ENCODE data around the gene MYCL. TPM values are rescaled to one million over a fixed set of nuclear protein-coding genes. Genes with fewer than 3 reads are reported as not detected.

Gene MYCL
- total RNA-seq, 1 experiment from 2014 or later: 31.0 TPM

DNA sequence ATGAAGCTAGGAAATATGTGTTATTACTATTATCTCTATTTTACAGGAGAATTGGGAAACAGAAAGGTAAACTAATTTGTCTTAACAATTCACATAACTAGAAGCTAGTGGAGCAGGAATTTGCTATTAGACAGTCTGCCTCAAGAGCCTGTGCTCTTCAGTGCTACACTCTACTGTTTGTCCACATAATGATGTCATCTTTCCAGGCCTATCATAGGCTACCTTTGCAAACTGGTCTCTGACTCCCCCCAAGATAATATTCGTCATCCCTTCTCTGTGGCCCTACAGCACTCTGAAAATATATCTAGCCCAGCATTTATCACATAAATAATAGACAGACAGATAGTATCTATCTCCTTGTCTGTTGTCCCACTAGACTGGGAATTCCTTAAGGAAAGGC lies 52.5 kb downstream of the MYCL start (continued):
- TF ChIP-seq, protein P1, sequence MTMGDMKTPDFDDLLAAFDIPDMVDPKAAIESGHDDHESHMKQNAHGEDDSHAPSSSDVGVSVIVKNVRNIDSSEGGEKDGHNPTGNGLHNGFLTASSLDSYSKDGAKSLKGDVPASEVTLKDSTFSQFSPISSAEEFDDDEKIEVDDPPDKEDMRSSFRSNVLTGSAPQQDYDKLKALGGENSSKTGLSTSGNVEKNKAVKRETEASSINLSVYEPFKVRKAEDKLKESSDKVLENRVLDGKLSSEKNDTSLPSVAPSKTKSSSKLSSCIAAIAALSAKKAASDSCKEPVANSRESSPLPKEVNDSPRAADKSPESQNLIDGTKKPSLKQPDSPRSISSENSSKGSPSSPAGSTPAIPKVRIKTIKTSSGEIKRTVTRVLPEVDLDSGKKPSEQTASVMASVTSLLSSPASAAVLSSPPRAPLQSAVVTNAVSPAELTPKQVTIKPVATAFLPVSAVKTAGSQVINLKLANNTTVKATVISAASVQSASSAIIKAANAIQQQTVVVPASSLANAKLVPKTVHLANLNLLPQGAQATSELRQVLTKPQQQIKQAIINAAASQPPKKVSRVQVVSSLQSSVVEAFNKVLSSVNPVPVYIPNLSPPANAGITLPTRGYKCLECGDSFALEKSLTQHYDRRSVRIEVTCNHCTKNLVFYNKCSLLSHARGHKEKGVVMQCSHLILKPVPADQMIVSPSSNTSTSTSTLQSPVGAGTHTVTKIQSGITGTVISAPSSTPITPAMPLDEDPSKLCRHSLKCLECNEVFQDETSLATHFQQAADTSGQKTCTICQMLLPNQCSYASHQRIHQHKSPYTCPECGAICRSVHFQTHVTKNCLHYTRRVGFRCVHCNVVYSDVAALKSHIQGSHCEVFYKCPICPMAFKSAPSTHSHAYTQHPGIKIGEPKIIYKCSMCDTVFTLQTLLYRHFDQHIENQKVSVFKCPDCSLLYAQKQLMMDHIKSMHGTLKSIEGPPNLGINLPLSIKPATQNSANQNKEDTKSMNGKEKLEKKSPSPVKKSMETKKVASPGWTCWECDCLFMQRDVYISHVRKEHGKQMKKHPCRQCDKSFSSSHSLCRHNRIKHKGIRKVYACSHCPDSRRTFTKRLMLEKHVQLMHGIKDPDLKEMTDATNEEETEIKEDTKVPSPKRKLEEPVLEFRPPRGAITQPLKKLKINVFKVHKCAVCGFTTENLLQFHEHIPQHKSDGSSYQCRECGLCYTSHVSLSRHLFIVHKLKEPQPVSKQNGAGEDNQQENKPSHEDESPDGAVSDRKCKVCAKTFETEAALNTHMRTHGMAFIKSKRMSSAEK (CRISPR knock-in tag; IDR thresholded peaks at IDR 0.05; ENCODE audit: borderline replicate concordance): no peak
- TF ChIP-seq, protein P2, sequence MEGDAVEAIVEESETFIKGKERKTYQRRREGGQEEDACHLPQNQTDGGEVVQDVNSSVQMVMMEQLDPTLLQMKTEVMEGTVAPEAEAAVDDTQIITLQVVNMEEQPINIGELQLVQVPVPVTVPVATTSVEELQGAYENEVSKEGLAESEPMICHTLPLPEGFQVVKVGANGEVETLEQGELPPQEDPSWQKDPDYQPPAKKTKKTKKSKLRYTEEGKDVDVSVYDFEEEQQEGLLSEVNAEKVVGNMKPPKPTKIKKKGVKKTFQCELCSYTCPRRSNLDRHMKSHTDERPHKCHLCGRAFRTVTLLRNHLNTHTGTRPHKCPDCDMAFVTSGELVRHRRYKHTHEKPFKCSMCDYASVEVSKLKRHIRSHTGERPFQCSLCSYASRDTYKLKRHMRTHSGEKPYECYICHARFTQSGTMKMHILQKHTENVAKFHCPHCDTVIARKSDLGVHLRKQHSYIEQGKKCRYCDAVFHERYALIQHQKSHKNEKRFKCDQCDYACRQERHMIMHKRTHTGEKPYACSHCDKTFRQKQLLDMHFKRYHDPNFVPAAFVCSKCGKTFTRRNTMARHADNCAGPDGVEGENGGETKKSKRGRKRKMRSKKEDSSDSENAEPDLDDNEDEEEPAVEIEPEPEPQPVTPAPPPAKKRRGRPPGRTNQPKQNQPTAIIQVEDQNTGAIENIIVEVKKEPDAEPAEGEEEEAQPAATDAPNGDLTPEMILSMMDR (IDR thresholded peaks at IDR 0.05): no peak
- TF ChIP-seq, protein P3, sequence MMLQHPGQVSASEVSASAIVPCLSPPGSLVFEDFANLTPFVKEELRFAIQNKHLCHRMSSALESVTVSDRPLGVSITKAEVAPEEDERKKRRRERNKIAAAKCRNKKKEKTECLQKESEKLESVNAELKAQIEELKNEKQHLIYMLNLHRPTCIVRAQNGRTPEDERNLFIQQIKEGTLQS (CRISPR knock-in tag; conservative IDR thresholded peaks at IDR 0.05): no peak
- TF ChIP-seq ZNF317 (CRISPR knock-in tag; IDR thresholded peaks at IDR 0.05; ENCODE audit: borderline replicate concordance, low read depth): no peak
- TF ChIP-seq ZNF219 (CRISPR knock-in tag; IDR thresholded peaks at IDR 0.05; ENCODE audit: borderline replicate concordance): no peak
- TF ChIP-seq TP53 (CRISPR knock-in tag; IDR thresholded peaks at IDR 0.05): no peak
- no peak for TF ChIP-seq CBFB (CRISPR knock-in tag; IDR thresholded peaks at IDR 0.05; ENCODE audit: low read depth)
- no peak for TF ChIP-seq GRHL2 (CRISPR knock-in tag; IDR thresholded peaks at IDR 0.05; ENCODE audit: insufficient replicate concordance, severe bottlenecking)
- no peak for TF ChIP-seq FOXK1 (CRISPR knock-in tag; IDR thresholded peaks at IDR 0.05)

DNA sequence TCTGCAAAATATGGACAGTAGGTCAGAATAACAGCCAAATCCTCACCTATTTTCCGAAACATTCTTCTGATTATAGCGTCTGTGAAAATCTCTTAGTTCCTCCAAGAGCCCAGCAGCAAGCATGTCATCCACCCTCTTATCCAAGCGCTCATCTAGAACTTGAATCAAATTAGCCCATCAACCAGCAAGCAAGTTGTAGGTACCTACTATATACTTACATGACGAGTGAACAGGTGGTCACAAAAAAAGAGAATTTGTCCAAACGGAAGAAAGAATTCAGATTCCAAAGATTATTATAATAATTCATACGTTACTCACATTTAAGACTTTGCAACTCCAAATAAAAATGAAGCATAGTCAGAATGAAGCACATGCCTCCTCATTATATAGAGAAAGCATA lies 53.8 kb downstream of the MYCL start:
- Mint-ChIP-seq H3K4me1 (no peaks in the 10 kb centered on the region), H3K27ac (peak overlapping the region; percentile 54; the same call in 1 of the 2 replicates), H3K9me3 (no peaks in the 10 kb centered on the region), H3K4me3 (no peak overlapping the region), H3K36me3 (peaks cover 57% of the 10 kb centered on the region), H3K27me3 (ENCODE audit: low read depth) (no peaks in the 10 kb centered on the region)
- no peak for ATAC-seq
- no peak for DNase-seq (ENCODE audit: low spot score)
- ChIA-PET POLR2A (no interaction called here), CTCF (no interaction called here)
- TF ChIP-seq, protein P4, sequence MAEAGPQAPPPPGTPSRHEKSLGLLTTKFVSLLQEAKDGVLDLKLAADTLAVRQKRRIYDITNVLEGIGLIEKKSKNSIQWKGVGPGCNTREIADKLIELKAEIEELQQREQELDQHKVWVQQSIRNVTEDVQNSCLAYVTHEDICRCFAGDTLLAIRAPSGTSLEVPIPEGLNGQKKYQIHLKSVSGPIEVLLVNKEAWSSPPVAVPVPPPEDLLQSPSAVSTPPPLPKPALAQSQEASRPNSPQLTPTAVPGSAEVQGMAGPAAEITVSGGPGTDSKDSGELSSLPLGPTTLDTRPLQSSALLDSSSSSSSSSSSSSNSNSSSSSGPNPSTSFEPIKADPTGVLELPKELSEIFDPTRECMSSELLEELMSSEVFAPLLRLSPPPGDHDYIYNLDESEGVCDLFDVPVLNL (CRISPR knock-in tag; IDR thresholded peaks at IDR 0.05; ENCODE audit: borderline replicate concordance, low read depth): no peak
- TF ChIP-seq ZNF317 (CRISPR knock-in tag; IDR thresholded peaks at IDR 0.05; ENCODE audit: borderline replicate concordance, low read depth): no peak

DNA sequence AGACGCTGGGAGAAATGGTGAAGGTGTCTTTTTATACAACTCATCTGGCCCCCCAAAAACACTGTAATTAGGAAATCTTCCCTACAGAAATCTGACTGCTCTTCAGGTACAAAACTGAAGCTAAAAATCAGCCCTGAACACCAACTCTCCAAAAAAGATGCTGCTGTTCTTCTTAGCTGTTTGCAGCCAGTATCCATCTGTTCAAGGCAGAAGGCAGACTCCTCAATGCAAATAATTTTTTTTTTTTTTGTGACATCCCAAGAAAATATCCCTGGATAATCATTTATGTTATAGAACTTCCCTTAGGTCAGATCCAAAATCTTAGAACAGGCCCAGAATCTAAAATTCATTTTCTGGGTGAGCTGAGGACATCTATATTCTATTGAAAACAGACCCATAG lies 54.9 kb downstream of the MYCL start:
- CTCF ChIA-PET: interaction anchor here (1.4 to 2.4 kb wide), 3 partner anchors 30 to 186 kb away, joined by 5 to 14 read pairs (median 8); partner anchors contain the start of gene MYCL

More for the DNA sequence above, 54.9 kb downstream of the MYCL start:
- Mint-ChIP-seq H3K36me3 (peaks cover 63% of the 10 kb centered on the region), H3K27ac (no peak overlapping the region), H3K4me3 (no peak overlapping the region), H3K4me1 (no peaks in the 10 kb centered on the region), H3K9me3 (no peaks in the 10 kb centered on the region), H3K27me3 (ENCODE audit: low read depth) (no peaks in the 10 kb centered on the region)
- ATAC-seq (no peak), DNase-seq (ENCODE audit: low spot score) (no peak)
- TF ChIP-seq PRRX2 (CRISPR knock-in tag; IDR thresholded peaks at IDR 0.05) (no peak), MYBL2 (CRISPR knock-in tag; IDR thresholded peaks at IDR 0.05) (no peak), HMGA2 (CRISPR knock-in tag; IDR thresholded peaks at IDR 0.05) (no peak)
- TF ChIP-seq, protein P5, sequence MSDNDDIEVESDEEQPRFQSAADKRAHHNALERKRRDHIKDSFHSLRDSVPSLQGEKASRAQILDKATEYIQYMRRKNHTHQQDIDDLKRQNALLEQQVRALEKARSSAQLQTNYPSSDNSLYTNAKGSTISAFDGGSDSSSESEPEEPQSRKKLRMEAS (CRISPR knock-in tag; IDR thresholded peaks at IDR 0.05): no peak
- TF ChIP-seq, protein P3 (CRISPR knock-in tag; conservative IDR thresholded peaks at IDR 0.05): no peak
- POLR2A ChIA-PET: interaction anchor here (0.7 kb wide), 1 partner anchor 186 kb away, joined by 6 read pairs; no protein-coding TSS in a partner anchor
